ELR (cell line): Measurements from ENCODE around the gene EHD3.

ENCODE experiments used
- DNase-seq: peaks from one replicate; pipeline ENCODE4 v3.0.0-alpha.2; 2015; ENCODE audit warnings: low read depth

EHD3 gene

GRCh38 chr2:31237348-31238017 lies 3.5 kb downstream of the EHD3 start:
- no peak for DNase-seq

DNA sequence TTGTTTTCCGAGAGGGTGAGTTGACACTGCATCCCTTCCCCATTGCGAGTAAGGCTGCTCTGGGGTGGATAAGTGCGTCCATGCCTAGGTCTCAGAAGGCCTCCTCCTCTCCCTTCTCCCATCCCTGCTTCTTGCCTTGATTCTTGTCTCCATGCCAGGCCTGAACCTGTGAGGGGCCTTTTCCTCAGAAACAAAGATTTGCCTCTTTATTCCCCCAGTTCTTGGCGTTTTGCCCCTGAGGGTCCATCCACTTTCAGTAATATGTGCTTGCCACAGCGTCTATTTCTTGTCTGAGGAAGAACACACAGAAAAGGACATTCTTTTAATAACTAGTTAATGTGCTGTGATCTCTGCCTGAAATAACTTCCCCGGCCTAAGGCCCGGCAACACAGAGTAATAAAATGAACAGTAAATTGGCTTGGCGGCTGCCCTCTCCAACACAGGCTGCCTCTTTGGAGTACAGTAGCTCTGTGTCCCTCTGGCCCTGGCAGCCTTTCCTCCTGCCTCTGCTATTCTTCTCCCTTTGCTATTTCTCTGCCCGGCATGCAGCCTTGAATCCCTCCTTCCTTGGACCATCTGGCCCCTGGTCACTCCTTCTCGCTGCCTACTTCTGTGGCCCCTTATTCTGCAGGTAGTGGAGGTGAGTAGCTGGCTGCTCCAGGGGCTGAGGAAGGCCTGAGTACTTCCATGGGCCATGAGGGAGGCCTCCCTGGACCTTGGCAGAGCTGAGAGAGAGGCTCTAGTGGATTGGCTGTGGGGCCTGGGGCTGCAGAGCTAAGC lies 4.4 kb downstream of the EHD3 start:
- no peak for DNase-seq

GRCh38 chr2:31238906-31239592 lies 5.1 kb downstream of the EHD3 start:
- DNase-seq, result no peak

DNA sequence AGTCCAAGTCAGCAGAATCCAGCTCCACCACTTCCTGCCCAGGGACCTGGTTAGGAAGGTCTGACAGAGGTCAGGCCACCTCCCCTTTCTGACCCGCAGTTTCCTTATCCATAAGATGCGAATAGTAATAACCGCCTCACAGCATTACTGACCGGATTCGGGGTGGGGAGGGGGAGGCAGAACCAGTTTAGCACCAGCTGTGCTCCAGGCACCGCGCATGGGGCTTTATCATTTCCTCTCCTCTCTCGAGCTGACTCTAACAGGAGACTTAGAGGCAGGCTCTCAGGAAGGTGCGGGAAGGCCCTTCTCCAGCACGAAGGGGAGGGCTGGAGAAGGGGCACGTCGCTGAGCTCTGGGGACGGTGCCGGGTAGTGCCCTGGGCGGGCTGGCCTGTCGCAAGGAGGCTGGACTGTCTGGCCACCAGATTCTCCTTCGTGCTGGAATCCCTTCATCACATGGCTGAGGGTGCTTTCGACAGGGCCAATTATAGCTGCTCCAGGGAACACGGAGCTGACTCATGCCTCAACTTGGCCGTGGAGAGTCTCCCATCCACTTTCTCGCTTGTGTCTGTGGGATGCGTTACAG lies 5.7 kb downstream of the EHD3 start:
- peak; percentile 47 for DNase-seq

DNA sequence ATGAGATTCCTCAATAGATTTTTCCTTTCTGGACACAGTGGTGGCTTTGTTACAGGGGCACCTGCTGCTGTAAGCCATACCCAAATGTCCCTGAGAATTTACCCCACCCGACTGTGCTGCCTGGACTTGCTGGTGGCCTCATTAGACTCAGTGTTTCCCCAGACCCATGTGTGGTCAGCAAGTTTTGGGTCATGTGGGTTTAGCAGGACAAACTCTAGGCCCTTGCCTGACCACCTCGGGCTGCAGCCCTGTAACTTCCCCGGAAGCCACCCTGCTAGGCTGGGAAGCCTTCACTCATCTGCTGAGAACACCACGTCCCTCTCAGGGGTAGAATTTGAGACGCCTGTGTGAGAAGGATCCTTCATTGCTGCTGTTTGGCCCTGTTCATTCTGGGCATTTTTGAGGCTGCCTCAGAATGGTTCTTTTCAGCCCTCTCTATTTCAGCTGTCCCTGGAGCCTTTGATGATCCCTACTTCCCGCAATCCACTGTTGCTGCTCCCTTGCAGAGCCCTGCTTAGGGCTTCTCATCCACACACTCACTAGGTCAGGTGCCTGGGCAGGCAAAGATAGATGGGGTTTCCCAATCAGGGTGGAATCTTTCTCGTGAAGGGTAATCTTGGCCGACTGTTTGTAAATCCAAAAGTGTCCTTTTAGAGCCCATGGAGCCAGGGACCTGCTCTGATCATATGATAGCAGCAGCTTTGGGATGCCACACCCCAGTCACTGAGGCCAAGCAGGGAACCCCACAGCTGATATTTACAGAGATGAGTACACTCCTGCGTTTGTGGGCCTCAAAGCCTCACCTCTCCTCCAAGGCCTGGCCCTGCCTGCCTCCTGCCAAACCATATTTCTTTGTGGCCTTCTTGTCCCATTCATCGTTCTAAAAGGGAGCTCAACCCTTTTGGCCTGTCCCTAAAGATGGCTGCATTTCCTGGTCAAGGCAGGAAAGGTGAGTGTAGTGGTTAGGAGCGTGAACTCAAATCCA lies 6.7 kb downstream of the EHD3 start:
- no peak for DNase-seq

DNA sequence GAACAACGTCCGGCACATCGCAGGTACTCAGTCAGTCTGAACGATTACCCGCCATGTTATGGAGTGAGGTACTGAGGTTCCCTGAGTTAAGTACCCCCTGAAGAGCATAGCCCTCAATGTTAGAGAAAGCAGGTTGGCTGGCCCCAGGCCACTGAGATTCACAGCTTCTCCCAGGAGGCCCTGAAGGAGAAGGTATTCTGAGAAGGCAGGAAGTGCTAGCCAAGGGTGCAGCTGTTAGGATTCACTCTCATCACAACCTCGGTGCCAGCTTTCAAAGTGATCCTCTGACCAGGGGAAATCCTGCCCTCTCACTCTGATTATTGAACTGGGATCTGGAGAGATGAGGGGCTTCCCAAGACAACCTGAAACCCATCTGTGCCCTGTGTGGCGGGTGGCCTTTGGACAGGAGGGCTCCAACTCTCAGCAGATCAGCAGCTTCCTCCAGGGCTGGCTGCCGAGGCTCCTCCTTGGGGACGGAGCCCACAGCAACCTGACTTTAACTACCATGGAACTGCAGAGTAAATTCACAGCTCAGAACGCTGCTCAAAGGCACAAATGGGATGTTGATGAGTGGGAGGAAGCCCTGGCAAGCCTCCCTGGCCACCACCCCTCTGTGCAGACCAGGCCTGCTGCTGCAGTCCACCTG lies 7.8 kb downstream of the EHD3 start:
- no peak for DNase-seq

DNA sequence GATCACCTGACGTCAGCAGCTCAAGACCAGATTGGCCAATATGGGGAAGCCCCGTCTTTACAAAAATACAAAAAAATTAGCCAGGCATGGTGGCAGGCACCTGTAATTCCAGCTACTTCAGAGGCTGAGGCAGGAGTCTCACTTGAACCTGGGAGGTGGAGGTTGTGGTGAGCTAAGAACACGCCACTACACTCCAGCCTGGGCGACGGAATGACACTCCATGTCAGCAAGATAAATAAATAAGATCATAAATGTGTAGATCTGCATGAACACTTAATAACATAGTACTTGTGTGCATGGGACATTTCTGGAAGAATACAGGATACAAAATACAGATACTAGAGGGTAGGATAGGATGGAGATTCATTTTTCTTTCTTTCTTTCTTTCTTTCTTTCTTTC lies 9.1 kb downstream of the EHD3 start:
- DNase-seq, result no peak

DNA sequence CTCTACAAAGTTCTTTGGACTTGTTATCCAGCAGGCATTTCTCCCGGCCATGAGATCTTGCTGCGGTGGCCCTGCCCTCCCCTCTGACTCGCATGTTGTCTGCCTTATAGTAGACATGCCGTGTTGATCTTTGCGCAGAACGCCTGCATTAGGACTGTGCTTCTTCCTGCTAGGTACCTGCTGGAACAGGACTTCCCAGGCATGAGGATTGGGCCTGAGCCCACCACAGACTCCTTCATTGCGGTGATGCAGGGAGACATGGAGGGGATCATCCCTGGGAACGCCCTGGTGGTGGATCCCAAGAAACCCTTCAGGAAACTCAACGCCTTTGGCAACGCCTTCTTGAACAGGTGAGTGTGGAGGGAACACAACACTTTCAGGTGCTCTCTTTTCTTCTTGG lies 10.1 kb downstream of the EHD3 start:
- no peak for DNase-seq

DNA sequence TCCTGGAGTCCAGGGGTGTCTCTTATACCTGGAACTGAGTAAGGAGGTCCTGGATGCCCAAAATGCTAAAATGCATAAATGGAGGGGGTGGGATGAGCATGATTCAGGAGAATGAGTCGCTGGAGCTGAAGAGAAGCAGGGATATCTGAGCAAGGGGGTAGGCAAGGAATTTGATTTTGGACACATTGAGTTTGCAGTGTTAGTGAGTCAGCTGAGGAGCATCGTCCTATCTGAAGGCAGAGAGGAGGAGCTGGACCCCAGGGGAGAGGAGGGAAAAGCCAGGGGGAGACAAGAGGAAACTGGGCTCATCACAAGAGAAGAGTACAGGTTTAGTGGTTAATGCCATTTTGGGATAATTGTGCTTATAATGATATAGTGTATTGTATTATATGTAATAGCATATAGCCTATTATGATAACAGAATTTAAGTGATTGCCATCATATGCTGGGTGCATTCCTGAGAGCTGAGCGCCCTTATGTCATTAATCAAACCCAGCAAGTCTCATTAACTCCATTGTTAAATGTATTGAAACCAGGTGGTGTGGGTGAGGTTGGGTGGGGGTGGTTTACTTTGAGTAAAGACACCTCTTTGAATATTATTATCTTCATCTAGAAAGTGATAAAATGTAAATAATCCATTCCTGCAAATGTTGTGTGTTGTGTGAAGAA lies 12.4 kb downstream of the EHD3 start:
- DNase-seq, result no peak

GRCh38 chr2:31247711-31248110 lies 13.8 kb downstream of the EHD3 start:
- no peak for DNase-seq

GRCh38 chr2:31248139-31248538 lies 14.2 kb downstream of the EHD3 start:
- no peak for DNase-seq

DNA sequence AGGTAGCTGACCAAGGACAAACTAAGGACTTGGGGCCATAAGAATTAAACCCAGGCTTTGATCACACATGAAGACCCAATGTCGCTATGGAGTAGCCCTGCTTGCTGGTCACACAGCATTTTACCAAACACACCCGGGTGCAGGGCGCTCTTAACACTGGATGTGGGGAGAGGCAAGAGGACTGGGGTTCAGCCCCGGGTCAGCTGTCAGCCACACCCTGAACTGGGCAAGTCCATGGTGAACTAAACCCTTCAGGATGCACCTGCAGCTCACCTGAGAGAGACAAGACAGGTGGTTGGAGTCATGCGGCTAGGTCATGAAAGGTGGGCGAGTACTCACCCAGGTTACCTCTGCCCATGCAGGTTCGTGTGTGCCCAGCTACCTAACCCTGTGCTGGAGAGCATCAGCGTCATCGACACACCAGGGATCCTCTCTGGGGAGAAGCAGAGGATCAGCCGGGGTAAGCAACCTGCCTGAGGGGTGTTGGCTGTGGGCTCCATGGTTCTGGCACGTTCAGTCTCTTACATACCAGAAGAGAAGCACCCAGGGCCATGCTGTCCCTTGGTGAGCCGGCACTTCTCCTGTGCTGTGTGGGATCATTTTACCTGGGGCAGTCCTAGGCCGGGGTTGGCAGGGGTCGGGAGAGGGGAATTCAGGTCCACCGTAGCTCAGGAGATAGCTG lies 15.2 kb downstream of the EHD3 start:
- no peak for DNase-seq

DNA sequence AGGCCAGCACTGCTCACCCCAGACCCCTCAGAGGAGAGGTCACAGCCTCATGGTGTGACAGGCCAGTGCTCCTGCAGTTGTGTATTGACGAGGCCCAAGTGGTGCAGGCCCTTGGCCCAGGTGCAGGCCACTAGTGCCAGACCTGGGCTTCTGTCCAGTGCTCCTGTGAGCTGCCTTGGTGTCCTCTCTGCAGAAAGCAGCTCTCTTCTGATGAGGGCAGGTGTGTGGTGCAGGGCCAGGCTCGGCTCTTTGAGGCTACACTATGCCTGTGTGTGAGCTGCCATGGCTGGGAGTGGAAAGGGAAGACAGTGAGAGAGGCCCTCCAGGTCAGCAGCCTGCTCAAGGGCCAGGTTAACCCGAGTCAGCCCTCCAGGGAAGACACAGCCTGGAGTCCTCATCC lies 17.1 kb downstream of the EHD3 start:
- DNase-seq, result no peak

- no peak for DNase-seq
These were observed 17.9 kb downstream of the EHD3 start for GRCh38 chr2:31251851-31252250.

DNA sequence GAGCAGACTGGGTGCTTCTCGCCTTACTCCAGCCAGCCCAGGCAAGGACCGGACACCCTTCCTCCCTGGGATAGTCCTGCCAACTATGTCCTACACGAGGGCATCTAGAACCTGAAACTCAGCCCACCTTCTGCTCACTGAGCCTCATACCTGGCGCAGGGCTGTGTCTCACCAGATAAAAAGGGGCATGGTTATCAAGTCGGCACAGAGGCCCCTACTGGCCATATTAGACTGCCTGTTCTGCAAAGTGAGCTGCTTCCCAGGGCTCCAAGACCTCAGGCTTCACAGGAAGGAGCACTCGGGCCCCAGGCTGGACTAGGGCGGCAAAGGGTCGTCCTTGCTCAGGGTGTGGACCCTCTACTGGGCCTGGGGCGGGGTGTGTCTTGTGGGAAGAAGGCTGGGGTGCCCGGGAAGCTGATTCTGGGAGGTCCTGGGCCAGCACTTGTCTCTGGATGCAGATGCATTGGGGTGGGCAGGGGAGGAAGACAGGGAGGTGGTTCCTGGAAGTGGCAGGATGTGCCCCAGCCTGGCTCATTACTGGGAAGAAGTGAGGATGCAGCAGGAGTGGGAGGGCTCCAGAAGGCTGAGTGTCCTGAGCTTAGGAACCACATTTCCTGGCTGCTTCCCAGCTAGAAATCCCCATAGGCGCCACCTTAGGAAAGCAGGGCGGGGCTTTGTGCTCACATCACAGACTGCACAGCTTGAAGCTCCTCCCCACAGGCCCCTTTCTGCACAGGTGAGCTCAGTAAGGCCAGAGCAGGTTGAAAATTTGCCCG lies 19.6 kb downstream of the EHD3 start:
- DNase-seq, result no peak

DNA sequence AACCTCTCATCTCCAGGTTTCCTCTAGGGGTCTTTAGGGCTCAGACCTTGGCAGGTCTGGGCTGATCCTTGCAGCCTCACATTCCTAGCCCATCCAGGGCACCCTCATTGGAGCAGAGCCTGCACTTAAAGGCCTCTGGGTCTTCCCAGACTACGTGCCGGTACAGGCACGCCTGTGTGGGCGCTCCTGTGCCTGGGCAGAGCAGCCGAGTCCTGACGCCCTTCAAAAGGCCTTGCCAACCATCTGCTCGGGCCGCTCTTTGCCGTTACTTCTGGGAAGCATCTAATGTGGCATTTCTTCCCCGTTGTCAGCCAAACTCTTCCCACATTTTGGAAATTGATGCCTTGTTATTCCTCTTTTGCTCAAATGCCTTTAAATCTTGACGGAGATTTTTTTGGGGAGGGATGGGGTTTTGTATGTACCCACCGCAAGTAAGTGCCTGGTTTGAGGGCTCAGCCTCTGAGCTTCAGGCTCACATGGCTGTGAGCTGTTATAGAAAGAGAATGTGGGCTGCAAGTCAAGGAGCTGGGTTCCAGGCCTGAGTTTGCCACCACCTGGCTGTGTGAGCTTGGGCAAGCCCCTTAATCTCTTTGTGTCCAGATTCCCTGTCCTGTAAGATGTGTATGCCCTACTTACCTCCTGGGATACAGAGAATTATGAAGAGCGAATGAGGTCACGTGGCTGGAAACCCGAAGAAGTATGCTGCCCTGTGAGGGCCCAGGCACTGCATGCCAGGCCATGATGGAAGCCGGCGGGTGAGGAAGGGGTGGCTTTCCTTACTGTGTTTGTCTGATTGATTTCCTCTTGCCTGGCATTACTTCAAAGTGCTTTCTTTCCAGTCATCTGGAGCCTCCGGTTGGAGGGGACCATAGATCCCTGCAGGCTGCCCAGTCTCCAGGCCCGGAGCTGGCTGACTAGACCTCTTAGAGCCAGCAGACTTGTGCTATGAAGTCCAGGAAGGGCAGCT lies 20.6 kb downstream of the EHD3 start:
- DNase-seq, result no peak

- peak; percentile 71 for DNase-seq
These were observed 22.1 kb downstream of the EHD3 start for GRCh38 chr2:31255911-31256571.
